ENCODE results near the gene DOLPP1. TPM values are rescaled to one million over a fixed set of nuclear protein-coding genes. Genes with fewer than 3 reads are reported as not detected.
"Not testable (repeated sequence)": the region's sequence is repeated elsewhere in the genome, so short reads cannot be mapped to it uniquely, and the experiment has no call there.

DOLPP1 gene
- total RNA-seq, 1 donor, result 12.4 TPM

DNA sequence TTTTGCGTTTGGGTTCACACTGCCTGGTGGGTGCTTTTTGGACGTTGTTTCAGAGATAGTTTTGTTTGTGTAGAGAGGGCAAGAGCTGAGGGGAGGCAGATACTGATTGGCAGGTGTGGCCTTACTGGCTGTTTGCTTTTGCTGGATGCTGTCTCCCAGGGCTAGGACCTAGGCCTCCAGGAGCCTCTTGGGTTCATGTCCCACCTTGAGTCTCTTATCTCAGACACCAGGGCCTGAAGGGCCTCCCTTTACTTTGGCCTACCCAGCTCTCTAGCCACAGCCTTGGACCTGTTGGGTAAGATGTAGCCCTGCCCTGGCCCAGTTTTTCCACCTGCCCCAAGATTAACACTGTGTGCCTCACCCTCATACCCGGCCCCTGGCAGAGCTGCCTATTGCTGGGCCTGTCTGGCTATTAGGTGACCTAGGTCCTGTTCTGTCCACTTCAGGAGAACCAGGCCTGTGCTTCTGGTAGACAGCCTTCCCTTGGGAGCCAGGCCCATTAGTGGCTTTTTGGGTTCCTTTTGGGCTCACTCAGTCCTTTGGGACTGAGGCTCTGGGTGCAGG lies 43.7 kb downstream of the DOLPP1 start:
- H3K4me3 ChIP-seq (ENCODE audit: low read depth, low read length), result no peak overlapping the region
- no peak for DNase-seq (ENCODE audit: low read depth)
- TF ChIP-seq, protein P1, sequence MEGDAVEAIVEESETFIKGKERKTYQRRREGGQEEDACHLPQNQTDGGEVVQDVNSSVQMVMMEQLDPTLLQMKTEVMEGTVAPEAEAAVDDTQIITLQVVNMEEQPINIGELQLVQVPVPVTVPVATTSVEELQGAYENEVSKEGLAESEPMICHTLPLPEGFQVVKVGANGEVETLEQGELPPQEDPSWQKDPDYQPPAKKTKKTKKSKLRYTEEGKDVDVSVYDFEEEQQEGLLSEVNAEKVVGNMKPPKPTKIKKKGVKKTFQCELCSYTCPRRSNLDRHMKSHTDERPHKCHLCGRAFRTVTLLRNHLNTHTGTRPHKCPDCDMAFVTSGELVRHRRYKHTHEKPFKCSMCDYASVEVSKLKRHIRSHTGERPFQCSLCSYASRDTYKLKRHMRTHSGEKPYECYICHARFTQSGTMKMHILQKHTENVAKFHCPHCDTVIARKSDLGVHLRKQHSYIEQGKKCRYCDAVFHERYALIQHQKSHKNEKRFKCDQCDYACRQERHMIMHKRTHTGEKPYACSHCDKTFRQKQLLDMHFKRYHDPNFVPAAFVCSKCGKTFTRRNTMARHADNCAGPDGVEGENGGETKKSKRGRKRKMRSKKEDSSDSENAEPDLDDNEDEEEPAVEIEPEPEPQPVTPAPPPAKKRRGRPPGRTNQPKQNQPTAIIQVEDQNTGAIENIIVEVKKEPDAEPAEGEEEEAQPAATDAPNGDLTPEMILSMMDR (IDR thresholded peaks at IDR 0.05; ENCODE audit: insufficient read depth, low read length), result no peak

DNA sequence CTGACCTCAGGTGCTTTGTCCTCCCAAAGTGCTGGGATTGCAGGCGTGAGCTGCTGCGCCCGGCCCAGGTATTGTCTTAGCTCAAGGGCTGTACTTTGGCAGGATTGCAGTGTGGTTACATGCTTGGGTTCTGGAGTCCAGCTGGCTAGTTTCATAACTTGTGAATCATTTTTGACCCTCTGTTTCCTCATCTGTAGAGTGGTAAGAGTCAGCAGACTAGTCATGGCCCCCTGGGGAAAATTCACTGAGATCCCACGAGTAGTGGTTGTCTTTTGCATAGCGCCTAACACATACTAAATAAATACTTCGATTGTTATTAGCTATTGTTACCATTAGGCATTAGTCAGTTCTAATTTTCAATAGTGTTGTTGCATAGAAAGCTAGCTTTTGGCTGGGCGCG lies 44.6 kb downstream of the DOLPP1 start:
- peak; percentile 97 for DNase-seq (ENCODE audit: low read depth)
- TF ChIP-seq, protein P1 (IDR thresholded peaks at IDR 0.05; ENCODE audit: insufficient read depth, low read length), result no peak
- no peak overlapping the region for H3K4me3 ChIP-seq (ENCODE audit: low read depth, low read length)

DNA sequence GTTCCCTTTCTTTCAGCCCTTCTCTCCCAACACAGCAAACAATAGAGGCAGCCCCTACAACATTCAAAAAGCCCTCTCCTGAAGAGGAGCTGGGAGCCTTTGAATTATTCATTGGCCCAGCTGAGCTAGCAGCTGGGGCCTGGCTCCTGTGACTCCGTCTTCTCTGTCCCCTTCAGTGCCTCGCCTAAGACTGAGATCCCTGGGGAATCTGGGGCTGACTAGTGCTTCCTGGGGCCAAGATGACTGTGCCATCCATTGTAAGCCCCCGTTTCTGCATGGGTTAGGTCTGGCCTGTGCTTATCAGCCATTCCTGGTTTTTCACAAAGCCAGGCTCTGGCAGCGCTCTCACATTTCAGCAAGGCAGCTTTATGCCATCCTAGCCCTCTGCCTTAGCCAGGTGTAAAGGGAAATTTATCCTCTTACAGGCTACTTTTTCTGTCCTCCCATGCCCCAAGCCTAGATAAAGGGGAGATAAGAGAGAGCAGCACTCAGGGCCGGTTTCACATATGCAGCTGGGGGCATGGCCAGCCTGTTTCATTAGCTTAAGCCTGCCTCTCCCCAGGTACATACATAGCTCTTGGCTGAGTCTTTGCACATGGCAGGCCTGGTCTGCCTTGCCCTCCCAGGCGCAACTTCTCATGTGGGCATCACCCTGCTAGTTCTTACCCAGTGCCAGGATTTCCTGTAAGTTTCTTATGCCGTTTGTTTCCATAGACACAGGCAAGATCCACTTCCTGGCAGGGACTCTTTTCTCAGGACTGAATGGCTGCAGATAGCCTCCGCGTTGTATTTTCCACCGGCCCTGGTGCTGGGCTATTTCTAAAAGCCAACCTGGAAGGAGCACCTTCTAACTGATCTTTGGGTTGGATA lies 46.1 kb downstream of the DOLPP1 start:
- no peak for DNase-seq (ENCODE audit: low read depth)
- H3K4me3 ChIP-seq (ENCODE audit: low read depth, low read length), result no peak overlapping the region
- TF ChIP-seq, protein P1 (IDR thresholded peaks at IDR 0.05; ENCODE audit: insufficient read depth, low read length), result no peak

DNA sequence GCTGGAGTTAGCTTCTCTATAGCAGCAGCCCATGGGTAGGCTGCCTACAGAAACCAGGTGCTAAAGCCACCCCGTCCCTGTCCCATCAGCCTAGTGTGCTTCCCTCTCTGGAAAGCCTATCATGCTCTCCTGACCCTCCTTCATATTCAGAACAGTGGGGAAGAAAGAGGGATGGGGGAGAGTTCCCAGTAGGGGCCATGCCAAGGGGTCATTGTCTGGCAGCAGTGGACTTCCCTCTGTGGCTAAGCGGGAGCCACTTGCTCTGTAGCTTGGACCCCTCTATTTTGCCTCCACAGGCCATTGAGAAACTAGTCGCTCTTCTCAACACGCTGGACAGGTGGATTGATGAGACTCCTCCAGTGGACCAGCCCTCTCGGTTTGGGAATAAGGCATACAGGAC lies 47.8 kb downstream of the DOLPP1 start:
- no peak overlapping the region for H3K4me3 ChIP-seq (ENCODE audit: low read depth, low read length)
- TF ChIP-seq, protein P1 (IDR thresholded peaks at IDR 0.05; ENCODE audit: insufficient read depth, low read length), result no peak
- DNase-seq (ENCODE audit: low read depth), result no peak

DNA sequence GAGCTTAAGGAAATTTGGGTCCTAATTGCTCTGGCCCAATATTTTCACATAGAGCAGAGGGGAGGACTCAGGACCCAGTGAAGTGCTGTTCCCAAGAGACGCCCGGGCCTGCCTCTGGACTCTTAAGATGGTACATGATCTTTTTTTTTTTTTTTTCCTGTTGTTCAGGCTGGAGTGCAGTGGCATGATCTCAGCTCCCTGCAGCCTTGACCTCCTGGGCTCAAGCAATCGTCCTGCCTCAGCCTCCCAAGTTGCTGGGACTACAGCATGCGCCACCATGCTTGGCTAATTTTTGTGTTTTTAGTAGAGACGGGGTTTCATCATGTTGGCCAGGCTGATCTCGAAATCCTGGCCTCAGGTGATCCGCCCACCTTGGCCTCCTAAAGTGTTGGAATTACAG lies 49.4 kb downstream of the DOLPP1 start:
- H3K4me3 ChIP-seq (ENCODE audit: low read depth, low read length); DNase-seq (ENCODE audit: low read depth): not testable (repeated sequence)

DNA sequence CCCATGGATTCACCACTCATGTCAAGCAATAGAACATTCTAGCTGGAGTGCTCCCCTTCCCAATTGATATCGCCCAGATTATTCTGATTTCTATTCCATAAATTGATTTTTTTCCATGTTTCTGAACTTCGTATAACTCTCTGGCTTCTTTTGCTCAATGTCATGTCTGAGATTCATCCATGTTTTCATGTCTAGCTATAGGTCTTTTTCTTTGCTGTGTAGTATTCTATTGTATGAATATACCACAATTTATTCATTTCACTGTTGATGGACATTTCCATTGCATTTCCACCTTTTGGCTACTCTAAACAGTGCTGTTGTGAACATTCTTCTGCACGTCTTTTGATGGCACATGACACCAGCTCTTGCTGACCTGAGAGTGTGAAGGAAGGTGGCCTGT lies 49.9 kb downstream of the DOLPP1 start:
- no peak for DNase-seq (ENCODE audit: low read depth)
- TF ChIP-seq, protein P1 (IDR thresholded peaks at IDR 0.05; ENCODE audit: insufficient read depth, low read length), result no peak
- H3K4me3 ChIP-seq (ENCODE audit: low read depth, low read length), result no peak overlapping the region

DNA sequence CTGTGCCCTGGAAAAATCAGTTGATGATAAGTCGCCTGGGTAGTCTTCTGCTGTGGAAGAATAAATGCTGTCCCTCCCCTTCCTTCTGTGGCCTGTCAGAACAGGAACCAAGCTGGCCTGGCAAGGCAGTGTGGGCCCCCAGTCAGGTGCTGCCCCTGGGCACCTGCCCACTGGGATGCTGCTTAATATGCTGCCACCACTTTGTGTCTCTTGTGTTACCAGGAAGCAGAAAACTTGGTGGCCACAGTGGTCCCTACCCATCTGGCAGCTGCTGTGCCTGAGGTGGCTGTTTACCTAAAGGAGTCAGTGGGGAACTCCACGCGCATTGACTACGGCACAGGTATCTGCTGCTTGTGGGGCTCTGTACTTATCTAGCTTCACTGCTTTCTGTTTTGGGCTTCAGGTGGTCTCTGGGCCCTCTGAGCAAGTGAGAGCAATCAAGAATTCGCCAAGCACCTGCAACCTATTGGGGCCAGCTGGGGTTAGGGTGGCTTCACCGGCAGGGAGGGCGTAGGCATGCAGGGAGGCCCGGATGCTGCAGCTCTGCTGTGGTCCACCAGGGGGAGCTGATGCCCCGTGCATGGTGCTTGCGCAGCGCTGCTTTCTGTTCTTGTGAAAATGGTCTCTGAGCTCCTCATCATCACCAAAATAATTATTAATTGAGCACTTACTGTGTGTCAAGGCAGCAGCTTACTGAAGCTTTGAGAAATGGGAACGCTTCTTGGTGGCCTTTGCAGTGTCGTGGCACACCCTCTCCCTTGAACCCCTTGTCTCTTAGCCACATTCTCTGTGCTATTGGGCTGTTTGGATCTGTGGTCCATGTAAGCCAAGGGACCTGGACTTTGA lies 50.6 kb downstream of the DOLPP1 start:
- TF ChIP-seq, protein P1 (IDR thresholded peaks at IDR 0.05; ENCODE audit: insufficient read depth, low read length), result peak; percentile 99
- H3K4me3 ChIP-seq (ENCODE audit: low read depth, low read length), result no peak overlapping the region
- DNase-seq (ENCODE audit: low read depth), result peak; percentile 73
